SK-N-SH treated with all-trans-retinoic acid at 6 μM for 48 hours (cell line): ENCODE data around the gene CIAPIN1.

Experiments used
- ATAC-seq: fragments of 200-7000 bp; cut with Tn5 transposase; 3 replicates; pipeline ENCODE4 v1.9.1; 2020; ENCODE audit warnings: mild to moderate bottlenecking, moderate library complexity
- ARNTL ChIP-seq: fragments of 450-650 bp; formaldehyde crosslinking; IDR thresholded peaks from 2 replicates; pipeline ENCODE4 v1.5.0; 2020; ENCODE audit warnings: low read depth, mild to moderate bottlenecking, moderate library complexity, borderline replicate concordance
- BACH2 ChIP-seq: fragments of 250-450 bp; sonication (Bioruptor Pico); IDR thresholded peaks from 2 replicates; pipeline ENCODE4 v1.9.0; 2021; ENCODE audit warnings: mild to moderate bottlenecking, borderline replicate concordance
- CSDC2 ChIP-seq: fragments of 250-450 bp; sonication (Bioruptor Pico); IDR thresholded peaks from 2 replicates; pipeline ENCODE4 v1.5.0; 2020; ENCODE audit warnings: mild to moderate bottlenecking, moderate library complexity
- CSRNP3 ChIP-seq: fragments of 250-450 bp; sonication (Bioruptor Pico); IDR thresholded peaks from 2 replicates; pipeline ENCODE4 v1.5.1; 2021; ENCODE audit warnings: mild to moderate bottlenecking, moderate library complexity
- ESRRG ChIP-seq: fragments of 250-450 bp; sonication (Bioruptor Pico); IDR thresholded peaks from 2 replicates; pipeline ENCODE4 v1.6.1; 2021; ENCODE audit warnings: mild to moderate bottlenecking
- GLIS3 ChIP-seq: fragments of 250-450 bp; sonication (Bioruptor Pico); IDR thresholded peaks from 2 replicates; pipeline ENCODE4 v1.5.0; 2020; ENCODE audit warnings: mild to moderate bottlenecking, moderate library complexity
- ISL1 ChIP-seq: fragments of 250-450 bp; sonication (Bioruptor Pico); IDR thresholded peaks from 2 replicates; pipeline ENCODE4 v2.1.2; 2022; ENCODE audit warnings: mild to moderate bottlenecking, moderate library complexity
- OSR1 ChIP-seq: fragments of 250-450 bp; sonication (Bioruptor Pico); IDR thresholded peaks from 2 replicates; pipeline ENCODE4 v1.8.0; 2022; ENCODE audit warnings: moderate library complexity, mild to moderate bottlenecking, inconsistent platforms
- PATZ1 ChIP-seq: fragments of 250-450 bp; sonication (Bioruptor Pico); IDR thresholded peaks from 2 replicates; pipeline ENCODE4 v1.8.0; 2020; ENCODE audit warnings: mild to moderate bottlenecking, moderate library complexity, borderline replicate concordance
- PPARA ChIP-seq: fragments of 250-450 bp; sonication (Bioruptor Pico); IDR thresholded peaks from 2 replicates; pipeline ENCODE4 v1.5.0; 2020; ENCODE audit warnings: mild to moderate bottlenecking, borderline replicate concordance
- RARB ChIP-seq: fragments of 250-450 bp; sonication (Bioruptor Pico); IDR thresholded peaks from 2 replicates; pipeline ENCODE4 v1.8.0; 2021; ENCODE audit warnings: mild to moderate bottlenecking, moderate library complexity
- SNAI2 ChIP-seq: fragments of 250-450 bp; sonication (Bioruptor Pico); IDR thresholded peaks from 2 replicates; pipeline ENCODE4 v1.5.0; 2020; ENCODE audit warnings: mild to moderate bottlenecking, moderate library complexity
- TCF4 ChIP-seq: fragments of 250-450 bp; sonication (Bioruptor Pico); IDR thresholded peaks from 2 replicates; pipeline ENCODE4 v1.8.0; 2021; ENCODE audit warnings: mild to moderate bottlenecking, moderate library complexity, borderline replicate concordance
- TOX ChIP-seq: fragments of 250-450 bp; sonication (Bioruptor Pico); IDR thresholded peaks from 2 replicates; pipeline ENCODE4 v1.8.0; 2021; ENCODE audit warnings: mild to moderate bottlenecking, moderate library complexity, borderline replicate concordance
- TSHZ2 ChIP-seq: fragments of 250-450 bp; sonication (Bioruptor Pico); IDR thresholded peaks from 2 replicates; pipeline ENCODE4 v1.5.0; 2020; ENCODE audit warnings: mild to moderate bottlenecking, moderate library complexity
- ZC3H10 ChIP-seq: fragments of 250-450 bp; sonication (Bioruptor Pico); IDR thresholded peaks from 2 replicates; pipeline ENCODE4 v1.5.1; 2021; ENCODE audit warnings: mild to moderate bottlenecking, moderate library complexity
- ZFP3 ChIP-seq: fragments of 250-450 bp; sonication (Bioruptor Pico); IDR thresholded peaks from 2 replicates; pipeline ENCODE4 v1.5.0; 2020; ENCODE audit warnings: mild to moderate bottlenecking, moderate library complexity
- ZNF565 ChIP-seq: fragments of 450-650 bp; formaldehyde crosslinking; conservative IDR thresholded peaks from 2 replicates; pipeline ENCODE4 v1.5.0; 2020; ENCODE audit warnings: low read depth, mild to moderate bottlenecking, moderate library complexity
- ZNF70 ChIP-seq: fragments of 450-650 bp; formaldehyde crosslinking; IDR thresholded peaks from 2 replicates; pipeline ENCODE4 v1.5.0; 2020; ENCODE audit warnings: mild to moderate bottlenecking, moderate library complexity
- ZNF8 ChIP-seq: fragments of 450-650 bp; formaldehyde crosslinking; IDR thresholded peaks from 2 replicates; pipeline ENCODE4 v1.5.0; 2020; ENCODE audit warnings: mild to moderate bottlenecking, moderate library complexity
- TF ChIP-seq, protein P1 (sequence below): fragments of 250-450 bp; sonication (Bioruptor Pico); IDR thresholded peaks from 2 replicates; pipeline ENCODE4 v1.8.0; 2021; ENCODE audit warnings: low read depth, mild to moderate bottlenecking, moderate library complexity, borderline replicate concordance
- TF ChIP-seq, protein P2 (sequence below): fragments of 250-450 bp; sonication (Bioruptor Pico); IDR thresholded peaks from 2 replicates; pipeline ENCODE4 v1.5.1; 2020; ENCODE audit warnings: low read depth, mild to moderate bottlenecking, moderate library complexity

The CIAPIN1 gene

GRCh38 chr16:57407521-57408353 lies 39.4 kb downstream of the CIAPIN1 start (continued):
- TF ChIP-seq PATZ1 (CRISPR knock-in tag) (no peak), PPARA (no peak), CSRNP3 (CRISPR knock-in tag) (no peak), ARNTL (CRISPR knock-in tag) (no peak), SNAI2 (CRISPR knock-in tag) (no peak), ZNF565 (CRISPR knock-in tag) (no peak)

DNA sequence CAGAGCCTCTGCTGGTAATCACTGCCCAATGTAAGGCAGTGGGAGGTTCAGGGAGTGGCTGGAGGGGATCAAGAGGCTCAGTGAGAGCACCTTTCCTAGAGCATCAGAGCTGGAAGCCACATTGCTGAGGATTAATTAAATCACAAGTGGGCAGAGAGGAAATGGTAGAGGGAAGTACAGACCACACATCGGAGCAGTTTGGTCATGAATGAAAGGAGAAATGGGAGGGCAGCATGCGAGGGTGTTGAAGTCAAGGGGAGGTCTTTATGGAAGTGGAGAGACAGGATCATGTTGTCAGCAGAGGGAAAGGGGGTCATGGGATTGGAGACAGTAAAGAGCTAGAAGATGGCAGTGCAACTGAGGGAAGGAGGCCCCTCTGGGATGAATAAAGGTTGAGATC lies 40.3 kb downstream of the CIAPIN1 start:
- TF ChIP-seq ISL1 (no peak), TCF4 (no peak), TSHZ2 (no peak), SNAI2 (CRISPR knock-in tag) (no peak), BACH2 (CRISPR knock-in tag) (no peak), ESRRG (CRISPR knock-in tag) (no peak), CSRNP3 (CRISPR knock-in tag) (no peak), ZNF70 (CRISPR knock-in tag) (no peak), OSR1 (CRISPR knock-in tag) (no peak), ZNF565 (CRISPR knock-in tag) (no peak), TOX (no peak), ZFP3 (CRISPR knock-in tag) (no peak), RARB (CRISPR knock-in tag) (no peak)
- TF ChIP-seq, protein P1, sequence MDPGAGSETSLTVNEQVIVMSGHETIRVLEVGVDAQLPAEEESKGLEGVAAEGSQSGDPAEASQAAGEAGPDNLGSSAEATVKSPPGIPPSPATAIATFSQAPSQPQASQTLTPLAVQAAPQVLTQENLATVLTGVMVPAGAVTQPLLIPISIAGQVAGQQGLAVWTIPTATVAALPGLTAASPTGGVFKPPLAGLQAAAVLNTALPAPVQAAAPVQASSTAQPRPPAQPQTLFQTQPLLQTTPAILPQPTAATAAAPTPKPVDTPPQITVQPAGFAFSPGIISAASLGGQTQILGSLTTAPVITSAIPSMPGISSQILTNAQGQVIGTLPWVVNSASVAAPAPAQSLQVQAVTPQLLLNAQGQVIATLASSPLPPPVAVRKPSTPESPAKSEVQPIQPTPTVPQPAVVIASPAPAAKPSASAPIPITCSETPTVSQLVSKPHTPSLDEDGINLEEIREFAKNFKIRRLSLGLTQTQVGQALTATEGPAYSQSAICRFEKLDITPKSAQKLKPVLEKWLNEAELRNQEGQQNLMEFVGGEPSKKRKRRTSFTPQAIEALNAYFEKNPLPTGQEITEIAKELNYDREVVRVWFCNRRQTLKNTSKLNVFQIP (CRISPR knock-in tag): no peak
- TF ChIP-seq, protein P2, sequence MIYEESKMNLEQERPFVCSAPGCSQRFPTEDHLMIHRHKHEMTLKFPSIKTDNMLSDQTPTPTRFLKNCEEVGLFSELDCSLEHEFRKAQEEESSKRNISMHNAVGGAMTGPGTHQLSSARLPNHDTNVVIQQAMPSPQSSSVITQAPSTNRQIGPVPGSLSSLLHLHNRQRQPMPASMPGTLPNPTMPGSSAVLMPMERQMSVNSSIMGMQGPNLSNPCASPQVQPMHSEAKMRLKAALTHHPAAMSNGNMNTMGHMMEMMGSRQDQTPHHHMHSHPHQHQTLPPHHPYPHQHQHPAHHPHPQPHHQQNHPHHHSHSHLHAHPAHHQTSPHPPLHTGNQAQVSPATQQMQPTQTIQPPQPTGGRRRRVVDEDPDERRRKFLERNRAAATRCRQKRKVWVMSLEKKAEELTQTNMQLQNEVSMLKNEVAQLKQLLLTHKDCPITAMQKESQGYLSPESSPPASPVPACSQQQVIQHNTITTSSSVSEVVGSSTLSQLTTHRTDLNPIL (CRISPR knock-in tag): no peak
- TF ChIP-seq, all 23 proteins: peak for 0

DNA sequence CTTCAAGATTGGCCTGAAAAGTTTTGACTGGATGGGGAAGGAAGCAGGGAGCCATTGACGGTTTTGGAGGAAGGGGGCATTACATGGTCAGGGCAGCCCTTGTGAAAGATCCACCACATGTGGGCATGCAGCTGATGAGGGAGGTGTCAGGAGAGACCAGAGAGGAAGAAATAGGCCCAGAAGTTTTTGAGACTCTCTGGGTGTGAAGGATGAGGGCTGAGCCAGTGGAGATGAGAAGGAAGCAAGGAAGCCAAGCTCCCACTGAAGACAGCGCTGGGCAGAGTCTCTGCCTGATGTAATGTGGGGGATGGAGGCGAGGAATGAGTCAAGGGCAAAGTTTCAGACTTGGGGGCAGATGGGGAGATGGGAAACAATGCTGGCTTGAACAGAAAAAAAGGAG lies 42.1 kb downstream of the CIAPIN1 start:
- ATAC-seq: no peak
- TF ChIP-seq CSDC2 (CRISPR knock-in tag): no peak
- TF ChIP-seq, protein P1 (CRISPR knock-in tag): no peak
- no peak for TF ChIP-seq ZNF70 (CRISPR knock-in tag)
- TF ChIP-seq ARNTL (CRISPR knock-in tag): no peak
- no peak for TF ChIP-seq TSHZ2
- no peak for TF ChIP-seq TOX
- no peak for TF ChIP-seq ZC3H10 (CRISPR knock-in tag)
- no peak for TF ChIP-seq GLIS3 (CRISPR knock-in tag)
- TF ChIP-seq ZNF8 (CRISPR knock-in tag): no peak
- TF ChIP-seq BACH2 (CRISPR knock-in tag): no peak
- TF ChIP-seq ZFP3 (CRISPR knock-in tag): no peak

More for the DNA sequence above, 40.3 kb downstream of the CIAPIN1 start:
- no peak for ATAC-seq
